ENCODE results near the gene GIMAP1.

Gene GIMAP1

GRCh38 chr7:150742286-150742968 is 26.0 kb downstream of the GIMAP1 start:
- H2AFZ ChIP-seq (ENCODE audit: low read depth): no peak overlapping the region
- no peaks in the 10 kb centered on the region for H3K27me3 ChIP-seq (ENCODE audit: insufficient read depth, low read depth)
- no peaks in the 10 kb centered on the region for H3K79me2 ChIP-seq (ENCODE audit: insufficient read depth, low read depth)
- no peak overlapping the region for H3K9ac ChIP-seq
- H4K20me1 ChIP-seq (ENCODE audit: insufficient read depth): no peaks in the 10 kb centered on the region
- no peaks in the 10 kb centered on the region for H3K36me3 ChIP-seq (ENCODE audit: insufficient read depth)
- TF ChIP-seq, protein P1, sequence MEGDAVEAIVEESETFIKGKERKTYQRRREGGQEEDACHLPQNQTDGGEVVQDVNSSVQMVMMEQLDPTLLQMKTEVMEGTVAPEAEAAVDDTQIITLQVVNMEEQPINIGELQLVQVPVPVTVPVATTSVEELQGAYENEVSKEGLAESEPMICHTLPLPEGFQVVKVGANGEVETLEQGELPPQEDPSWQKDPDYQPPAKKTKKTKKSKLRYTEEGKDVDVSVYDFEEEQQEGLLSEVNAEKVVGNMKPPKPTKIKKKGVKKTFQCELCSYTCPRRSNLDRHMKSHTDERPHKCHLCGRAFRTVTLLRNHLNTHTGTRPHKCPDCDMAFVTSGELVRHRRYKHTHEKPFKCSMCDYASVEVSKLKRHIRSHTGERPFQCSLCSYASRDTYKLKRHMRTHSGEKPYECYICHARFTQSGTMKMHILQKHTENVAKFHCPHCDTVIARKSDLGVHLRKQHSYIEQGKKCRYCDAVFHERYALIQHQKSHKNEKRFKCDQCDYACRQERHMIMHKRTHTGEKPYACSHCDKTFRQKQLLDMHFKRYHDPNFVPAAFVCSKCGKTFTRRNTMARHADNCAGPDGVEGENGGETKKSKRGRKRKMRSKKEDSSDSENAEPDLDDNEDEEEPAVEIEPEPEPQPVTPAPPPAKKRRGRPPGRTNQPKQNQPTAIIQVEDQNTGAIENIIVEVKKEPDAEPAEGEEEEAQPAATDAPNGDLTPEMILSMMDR (conservative IDR thresholded peaks at IDR 0.05; ENCODE audit: low read depth, low read length): no peak
- H3K4me1 ChIP-seq (ENCODE audit: low read depth, poor library complexity, severe bottlenecking): no peaks in the 10 kb centered on the region
- H3K4me2 ChIP-seq: no peak overlapping the region
- H3K4me3 ChIP-seq (IDR thresholded peaks at IDR 0.05; ENCODE audit: insufficient read depth, low read depth, low read length): no peak overlapping the region
- no peak overlapping the region for H3K27ac ChIP-seq

DNA sequence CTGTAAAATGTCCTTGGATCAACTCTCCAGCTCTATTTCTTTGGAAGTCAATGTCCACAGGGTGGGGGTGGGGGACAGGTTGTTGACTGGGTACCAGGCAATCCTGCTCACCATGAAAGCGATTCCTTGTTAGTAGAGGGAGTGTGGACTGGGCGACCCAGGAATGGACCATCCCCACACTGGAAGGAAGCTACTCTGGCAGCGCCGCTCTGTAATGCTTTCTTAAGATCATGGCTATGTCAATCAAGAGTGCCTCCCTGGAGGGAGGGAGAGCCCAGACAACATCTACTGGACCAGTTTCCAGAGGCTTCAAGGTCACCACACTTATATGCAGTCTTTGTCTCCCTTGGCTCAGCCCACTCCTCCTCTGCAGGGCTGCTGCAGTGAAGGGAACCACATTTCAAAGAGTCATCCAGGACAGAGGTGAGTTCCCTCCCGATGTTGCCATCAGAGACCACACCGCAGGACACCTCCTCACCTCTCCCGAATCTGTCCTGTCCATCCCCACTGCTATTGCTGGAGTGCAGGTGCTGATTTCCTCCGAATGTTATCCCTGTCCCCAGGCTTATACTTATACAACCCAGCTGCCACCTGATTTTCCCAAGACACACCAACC is 27.7 kb downstream of the GIMAP1 start:
- H3K27ac ChIP-seq: no peak overlapping the region
- no peak overlapping the region for H3K4me3 ChIP-seq (IDR thresholded peaks at IDR 0.05; ENCODE audit: insufficient read depth, low read depth, low read length)
- no peaks in the 10 kb centered on the region for H4K20me1 ChIP-seq (ENCODE audit: insufficient read depth)
- no peaks in the 10 kb centered on the region for H3K4me1 ChIP-seq (ENCODE audit: low read depth, poor library complexity, severe bottlenecking)
- no peaks in the 10 kb centered on the region for H3K27me3 ChIP-seq (ENCODE audit: insufficient read depth, low read depth)
- H2AFZ ChIP-seq (ENCODE audit: low read depth): no peak overlapping the region
- TF ChIP-seq, protein P1 (conservative IDR thresholded peaks at IDR 0.05; ENCODE audit: low read depth, low read length): no peak
- H3K36me3 ChIP-seq (ENCODE audit: insufficient read depth): no peaks in the 10 kb centered on the region
- H3K4me2 ChIP-seq: no peak overlapping the region
- H3K79me2 ChIP-seq (ENCODE audit: insufficient read depth, low read depth): no peaks in the 10 kb centered on the region
- H3K9ac ChIP-seq: no peak overlapping the region

- H3K4me2 ChIP-seq: no peak overlapping the region
- no peaks in the 10 kb centered on the region for H3K79me2 ChIP-seq (ENCODE audit: insufficient read depth, low read depth)
- H3K4me3 ChIP-seq (IDR thresholded peaks at IDR 0.05; ENCODE audit: insufficient read depth, low read depth, low read length): no peak overlapping the region
- H3K27me3 ChIP-seq (ENCODE audit: insufficient read depth, low read depth): no peaks in the 10 kb centered on the region
- TF ChIP-seq, protein P1 (conservative IDR thresholded peaks at IDR 0.05; ENCODE audit: low read depth, low read length): no peak
- no peak overlapping the region for H2AFZ ChIP-seq (ENCODE audit: low read depth)
- H4K20me1 ChIP-seq (ENCODE audit: insufficient read depth): no peaks in the 10 kb centered on the region
- no peaks in the 10 kb centered on the region for H3K4me1 ChIP-seq (ENCODE audit: low read depth, poor library complexity, severe bottlenecking)
- no peaks in the 10 kb centered on the region for H3K36me3 ChIP-seq (ENCODE audit: insufficient read depth)
- no peak overlapping the region for H3K9ac ChIP-seq
- H3K27ac ChIP-seq: no peak overlapping the region
Observed at GRCh38 chr7:150745086-150745485, 28.7 kb downstream of the GIMAP1 start.

DNA sequence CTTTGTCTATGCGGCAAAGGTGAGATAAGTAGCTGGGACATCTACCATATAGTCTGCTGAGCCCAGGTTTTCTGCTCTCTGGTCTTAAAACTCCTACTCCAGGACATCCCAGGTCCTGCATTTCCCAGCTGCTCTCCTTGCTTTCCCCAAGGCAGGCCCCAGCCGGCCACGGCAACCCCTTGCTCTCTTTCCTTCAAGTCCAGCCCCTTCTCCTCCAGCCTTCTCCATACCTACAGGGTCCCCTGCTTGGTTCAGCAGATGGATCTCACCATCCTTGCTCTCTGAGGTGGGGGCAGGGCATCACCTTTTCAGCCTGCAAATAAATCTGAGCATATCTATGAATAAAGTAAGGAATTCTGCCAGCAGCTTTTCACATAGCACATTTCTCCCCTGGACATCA is 29.5 kb downstream of the GIMAP1 start:
- Histone ChIP-seq H3K79me2 (ENCODE audit: insufficient read depth, low read depth) (no peaks in the 10 kb centered on the region), H3K4me1 (ENCODE audit: low read depth, poor library complexity, severe bottlenecking) (no peaks in the 10 kb centered on the region), H3K4me3 (IDR thresholded peaks at IDR 0.05; ENCODE audit: insufficient read depth, low read depth, low read length) (no peak overlapping the region), H3K9ac (no peak overlapping the region), H2AFZ (ENCODE audit: low read depth) (no peak overlapping the region), H3K27me3 (ENCODE audit: insufficient read depth, low read depth) (no peaks in the 10 kb centered on the region), H3K4me2 (no peak overlapping the region), H4K20me1 (ENCODE audit: insufficient read depth) (no peaks in the 10 kb centered on the region), H3K36me3 (ENCODE audit: insufficient read depth) (no peaks in the 10 kb centered on the region), H3K27ac (no peak overlapping the region)
- TF ChIP-seq, protein P1 (conservative IDR thresholded peaks at IDR 0.05; ENCODE audit: low read depth, low read length): no peak

All from KMS-11 (cell line).